Measurements from ENCODE around the gene KRTAP5-11. TPM values are rescaled to one million over a fixed set of nuclear protein-coding genes. Genes with fewer than 3 reads are reported as not detected.

The KRTAP5-11 gene
- total RNA-seq, 2 experiments from 2014 or later = not detected

GRCh38 chr11:71563406-71563805 lies 19.3 kb downstream of the KRTAP5-11 start:
- TF ChIP-seq CTCF (conservative IDR thresholded peaks at IDR 0.05; ENCODE audit: low read length) (peak; percentile 71), EZH2phosphoT487 (IDR thresholded peaks at IDR 0.05; ENCODE audit: borderline replicate concordance, low read depth, low read length) (no peak)
- no peaks in the 10 kb centered on the region for H3K9me2 ChIP-seq (ENCODE audit: insufficient read depth, low read length)
- H3K79me2 ChIP-seq (ENCODE audit: insufficient read depth, low read depth, low read length) = no peaks in the 10 kb centered on the region
- H3K27ac ChIP-seq (ENCODE audit: low read depth, low read length, poor library complexity, severe bottlenecking) = no peak overlapping the region
- peak; percentile 34 for DNase-seq (ENCODE audit: low spot score)
- H3K4me3 ChIP-seq (ENCODE audit: low read depth, low read length, poor library complexity, severe bottlenecking) = no peak overlapping the region
- no peaks in the 10 kb centered on the region for H3K4me1 ChIP-seq (ENCODE audit: insufficient read depth, low read length, poor library complexity, severe bottlenecking)
- no peak overlapping the region for H3K4me2 ChIP-seq (ENCODE audit: low read length)
- H2AFZ ChIP-seq (ENCODE audit: low read length) = no peak overlapping the region
- BruUV-seq (replicated peaks) = no TSS peak
- no peaks in the 10 kb centered on the region for H3K9me3 ChIP-seq (ENCODE audit: low read length)
- no peaks in the 10 kb centered on the region for H4K20me1 ChIP-seq (ENCODE audit: insufficient read depth, low read length)
- H3K36me3 ChIP-seq (ENCODE audit: insufficient read depth, low read length) = no peaks in the 10 kb centered on the region
- ChIA-PET CTCF (ENCODE audit: unreplicated experiment) (interaction anchor here (1.1 kb wide), 1 partner anchor 63 kb away, joined by 3 read pairs; no protein-coding TSS in a partner anchor), POLR2A (interaction anchor here (0.6 kb wide), 1 partner anchor 111 kb away, joined by 3 read pairs; no protein-coding TSS in a partner anchor)
- intact Hi-C loops (cut with micrococcal nuclease; ENCODE audit: unreplicated experiment) = no loop called here

- intact Hi-C loops (cut with micrococcal nuclease; ENCODE audit: unreplicated experiment) = no loop called here
- Histone ChIP-seq H3K4me3 (ENCODE audit: low read depth, low read length, poor library complexity, severe bottlenecking) (no peak overlapping the region), H4K20me1 (ENCODE audit: insufficient read depth, low read length) (no peaks in the 10 kb centered on the region), H3K4me1 (ENCODE audit: insufficient read depth, low read length, poor library complexity, severe bottlenecking) (no peaks in the 10 kb centered on the region), H3K4me2 (ENCODE audit: low read length) (no peak overlapping the region), H3K9me2 (ENCODE audit: insufficient read depth, low read length) (no peaks in the 10 kb centered on the region), H2AFZ (ENCODE audit: low read length) (no peak overlapping the region), H3K9me3 (ENCODE audit: low read length) (no peaks in the 10 kb centered on the region), H3K27ac (ENCODE audit: low read depth, low read length, poor library complexity, severe bottlenecking) (no peak overlapping the region), H3K36me3 (ENCODE audit: insufficient read depth, low read length) (no peaks in the 10 kb centered on the region), H3K79me2 (ENCODE audit: insufficient read depth, low read depth, low read length) (no peaks in the 10 kb centered on the region)
- CTCF ChIA-PET (ENCODE audit: unreplicated experiment) = no interaction called here
- TF ChIP-seq EZH2phosphoT487 (IDR thresholded peaks at IDR 0.05; ENCODE audit: borderline replicate concordance, low read depth, low read length) (no peak), CTCF (conservative IDR thresholded peaks at IDR 0.05; ENCODE audit: low read length) (no peak)
- no TSS peak for BruUV-seq (replicated peaks)
- no peak for DNase-seq (ENCODE audit: low spot score)
- POLR2A ChIA-PET = no interaction called here
These were observed 20.6 kb downstream of the KRTAP5-11 start for GRCh38 chr11:71562120-71562519.

GRCh38 chr11:71558996-71559395 lies 23.7 kb downstream of the KRTAP5-11 start:
- Histone ChIP-seq H3K9me2 (ENCODE audit: insufficient read depth, low read length) (no peaks in the 10 kb centered on the region), H3K27ac (ENCODE audit: low read depth, low read length, poor library complexity, severe bottlenecking) (no peak overlapping the region), H3K4me1 (ENCODE audit: insufficient read depth, low read length, poor library complexity, severe bottlenecking) (no peaks in the 10 kb centered on the region), H3K9me3 (ENCODE audit: low read length) (no peaks in the 10 kb centered on the region), H3K79me2 (ENCODE audit: insufficient read depth, low read depth, low read length) (no peaks in the 10 kb centered on the region), H3K4me2 (ENCODE audit: low read length) (no peak overlapping the region), H4K20me1 (ENCODE audit: insufficient read depth, low read length) (no peaks in the 10 kb centered on the region), H3K4me3 (ENCODE audit: low read depth, low read length, poor library complexity, severe bottlenecking) (no peak overlapping the region), H3K36me3 (ENCODE audit: insufficient read depth, low read length) (no peaks in the 10 kb centered on the region), H2AFZ (ENCODE audit: low read length) (no peak overlapping the region)
- BruUV-seq (replicated peaks) = no TSS peak
- no peak for TF ChIP-seq EZH2phosphoT487 (IDR thresholded peaks at IDR 0.05; ENCODE audit: borderline replicate concordance, low read depth, low read length)
- TF ChIP-seq CTCF (conservative IDR thresholded peaks at IDR 0.05; ENCODE audit: low read length) = no peak
- ChIA-PET CTCF (ENCODE audit: unreplicated experiment) (no interaction called here), POLR2A (no interaction called here)
- intact Hi-C loops (cut with micrococcal nuclease; ENCODE audit: unreplicated experiment) = no loop called here
- no peak for DNase-seq (ENCODE audit: low spot score)
